ENCODE data around the gene CRIM1.
"Not testable (repeated sequence)": the region's sequence is repeated elsewhere in the genome, so short reads cannot be mapped to it uniquely, and the experiment has no call there.

CRIM1 gene

DNA sequence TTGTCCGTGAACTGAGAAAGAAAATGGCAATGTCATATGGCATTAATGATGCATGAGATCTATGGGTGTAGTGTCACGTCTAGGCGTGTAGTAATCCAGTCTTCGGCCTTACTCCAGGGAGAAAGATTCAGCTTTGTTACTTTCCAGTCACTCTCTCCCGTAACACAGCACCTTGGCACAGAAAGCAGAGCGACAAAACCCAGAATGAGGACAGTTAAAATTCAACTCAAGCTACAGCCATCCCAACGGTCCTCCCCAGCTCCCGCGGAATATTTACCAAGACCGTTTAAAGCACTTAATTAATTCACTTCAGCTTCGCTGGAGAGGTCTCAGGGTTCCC is 797 bp upstream of the CRIM1 start:
- DNase-seq (ENCODE audit: low spot score) = no peak

DNA sequence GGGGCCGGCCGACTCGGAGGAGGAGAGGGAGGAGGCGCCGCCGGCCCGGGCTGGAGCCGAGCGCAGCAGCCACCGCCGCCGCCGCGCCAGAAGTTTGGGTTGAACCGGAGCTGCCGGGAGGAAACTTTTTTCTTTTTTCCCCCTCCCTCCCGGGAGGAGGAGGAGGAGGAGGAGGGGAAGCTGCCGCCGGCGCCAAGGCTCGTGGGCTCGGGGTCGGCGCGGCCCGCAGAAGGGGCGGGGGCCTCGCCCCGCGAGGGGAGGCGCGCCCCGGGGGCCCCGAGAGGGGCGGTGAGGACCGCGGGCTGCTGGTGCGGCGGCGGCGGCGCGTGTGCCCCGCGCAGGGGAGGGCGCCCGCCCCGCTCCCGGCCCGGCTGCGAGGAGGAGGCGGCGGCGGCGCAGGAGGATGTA is 316 bp downstream of the CRIM1 start:
- DNase-seq (ENCODE audit: low spot score) = no peak

DNA sequence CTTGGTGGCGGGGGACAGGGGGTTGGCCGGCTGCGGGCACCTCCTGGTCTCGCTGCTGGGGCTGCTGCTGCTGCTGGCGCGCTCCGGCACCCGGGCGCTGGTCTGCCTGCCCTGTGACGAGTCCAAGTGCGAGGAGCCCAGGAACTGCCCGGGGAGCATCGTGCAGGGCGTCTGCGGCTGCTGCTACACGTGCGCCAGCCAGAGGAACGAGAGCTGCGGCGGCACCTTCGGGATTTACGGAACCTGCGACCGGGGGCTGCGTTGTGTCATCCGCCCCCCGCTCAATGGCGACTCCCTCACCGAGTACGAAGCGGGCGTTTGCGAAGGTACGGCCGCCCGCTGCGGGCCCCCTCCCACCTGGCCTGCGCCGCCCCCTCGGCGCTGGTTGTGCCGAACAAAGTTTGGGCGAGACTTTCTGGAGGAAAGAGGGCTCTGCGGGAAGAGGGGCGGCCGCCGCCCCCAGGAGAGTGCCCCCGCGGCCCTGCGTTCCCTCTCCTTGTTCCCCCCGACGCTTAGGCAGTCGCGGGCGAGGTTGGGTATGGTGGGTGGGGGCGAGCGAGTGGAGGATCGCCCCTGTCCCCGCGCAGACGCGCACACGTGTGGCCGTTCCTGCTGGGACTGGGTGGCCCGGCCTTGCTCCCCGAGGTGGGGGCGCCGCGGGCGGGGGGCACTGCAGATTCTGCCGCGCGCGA is 866 bp downstream of the CRIM1 start:
- DNase-seq (ENCODE audit: low spot score) = no peak

DNA sequence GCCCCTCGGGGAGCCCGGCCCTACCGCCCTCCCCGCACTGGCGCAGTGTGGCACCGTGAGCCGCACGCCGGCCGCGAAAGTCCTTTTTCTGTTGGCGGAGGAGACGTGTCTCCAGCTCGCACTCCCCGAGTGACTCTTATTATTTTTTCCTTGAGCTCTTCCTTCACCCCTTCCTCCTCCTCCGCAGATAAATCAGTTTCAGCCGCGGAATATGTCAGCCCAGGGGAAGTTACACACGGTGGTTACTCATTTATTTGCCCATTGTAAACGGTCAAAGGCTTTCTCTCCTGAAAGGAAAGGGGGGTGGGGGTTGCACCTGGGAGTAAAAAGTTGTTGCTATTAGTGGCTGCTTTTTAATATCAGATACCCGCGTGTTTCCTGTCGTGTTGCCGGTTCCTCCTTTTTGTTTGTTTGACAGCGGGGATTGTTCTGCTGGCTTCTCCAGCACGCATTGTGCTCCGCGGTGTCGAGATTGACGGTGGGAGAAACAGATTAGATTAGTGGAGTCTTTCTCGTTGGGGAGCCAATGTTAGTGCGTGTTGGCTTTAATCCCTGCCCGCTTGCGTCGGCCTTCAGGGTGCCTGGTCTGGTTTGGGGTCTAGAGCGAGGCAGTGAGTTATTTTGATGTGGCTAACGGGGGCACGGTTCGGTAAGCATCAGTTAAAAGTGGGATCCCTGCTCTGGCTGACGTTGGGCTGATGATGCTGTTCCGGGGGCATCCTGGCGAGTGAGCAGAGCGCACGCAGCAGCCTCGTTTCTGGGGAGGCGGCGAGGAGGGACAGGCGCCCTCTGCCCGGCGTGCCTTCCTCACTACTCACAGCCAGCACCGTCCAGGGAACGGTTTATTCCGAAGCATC is 1.6 kb downstream of the CRIM1 start:
- DNase-seq (ENCODE audit: low spot score) = peak; percentile 22

DNA sequence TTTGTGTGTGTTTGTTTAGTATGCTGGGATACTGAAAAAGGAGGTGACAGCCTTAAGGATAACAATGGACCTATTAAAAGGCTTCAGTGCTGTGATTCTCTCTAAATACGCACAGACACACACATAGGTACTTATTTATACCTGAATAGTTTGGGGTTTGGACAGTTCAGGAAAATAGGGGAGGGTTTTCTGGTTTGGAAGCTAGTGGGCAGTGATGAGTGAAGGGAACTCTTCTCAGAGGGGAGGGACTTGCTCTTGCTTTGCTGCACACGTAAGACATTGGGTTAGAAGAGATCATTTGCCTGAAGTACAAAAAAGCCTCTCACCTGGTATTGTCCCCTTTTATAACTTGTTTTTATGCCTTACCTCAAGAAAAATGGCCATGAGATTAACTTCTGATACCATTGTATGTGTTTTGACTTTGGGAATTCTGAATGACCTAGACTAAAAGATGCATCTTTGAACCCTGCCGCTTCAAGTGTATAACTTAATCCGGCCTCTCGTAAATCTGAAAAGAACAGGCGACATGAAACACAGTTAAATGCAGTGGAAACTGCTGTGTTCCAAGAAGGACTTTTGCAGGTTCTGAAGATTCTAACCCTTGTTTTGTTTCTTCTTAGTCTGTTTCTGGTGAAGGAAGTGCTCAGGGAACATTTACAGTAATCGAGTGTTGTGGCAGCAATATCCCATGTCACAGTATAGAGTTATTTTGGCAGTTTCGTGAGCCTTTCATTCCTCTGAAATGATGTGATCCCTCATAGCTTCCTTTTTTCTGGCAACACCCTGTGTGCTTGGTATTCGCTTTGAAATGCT is 2.5 kb downstream of the CRIM1 start:
- DNase-seq (ENCODE audit: low spot score) = peak; percentile 9

DNA sequence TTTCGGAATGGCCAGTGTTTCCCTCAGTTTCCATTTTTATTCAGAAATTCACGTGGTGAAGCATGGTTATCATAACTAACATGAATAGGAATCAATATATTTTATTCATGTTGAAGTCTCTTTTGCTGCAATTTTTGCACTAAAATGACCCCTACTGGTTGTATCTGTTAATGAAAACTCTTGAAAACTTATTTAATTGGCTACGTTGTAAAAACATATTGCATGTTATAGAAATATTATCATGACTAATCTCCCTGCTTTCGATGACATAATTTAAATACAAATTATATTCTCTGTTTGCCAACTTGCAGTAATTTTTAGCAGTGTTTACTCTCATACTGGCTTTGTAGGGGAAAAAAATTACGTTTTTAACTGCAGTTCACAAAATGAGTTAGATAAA is 3.5 kb downstream of the CRIM1 start:
- DNase-seq (ENCODE audit: low spot score) = peak; percentile 28

DNA sequence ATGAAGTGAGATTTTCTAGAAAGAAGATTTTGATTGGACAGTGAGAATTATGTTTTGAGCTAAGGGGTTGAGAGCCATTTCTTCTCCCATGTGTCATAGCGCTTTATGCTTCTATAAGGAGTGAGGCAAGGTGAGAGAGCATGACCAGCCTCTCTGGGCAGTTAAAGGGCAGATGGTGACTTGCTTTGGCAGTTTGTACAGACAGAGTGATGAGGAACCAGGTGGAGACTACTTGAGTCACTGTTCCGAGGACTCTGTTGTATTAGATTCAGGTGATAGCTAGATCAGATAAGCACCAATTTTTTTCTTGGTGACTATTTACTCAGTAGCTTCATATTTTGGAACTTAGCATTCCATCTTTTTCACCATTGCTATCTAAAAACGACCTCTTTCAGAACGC is 4.5 kb downstream of the CRIM1 start:
- DNase-seq (ENCODE audit: low spot score) = no peak

DNA sequence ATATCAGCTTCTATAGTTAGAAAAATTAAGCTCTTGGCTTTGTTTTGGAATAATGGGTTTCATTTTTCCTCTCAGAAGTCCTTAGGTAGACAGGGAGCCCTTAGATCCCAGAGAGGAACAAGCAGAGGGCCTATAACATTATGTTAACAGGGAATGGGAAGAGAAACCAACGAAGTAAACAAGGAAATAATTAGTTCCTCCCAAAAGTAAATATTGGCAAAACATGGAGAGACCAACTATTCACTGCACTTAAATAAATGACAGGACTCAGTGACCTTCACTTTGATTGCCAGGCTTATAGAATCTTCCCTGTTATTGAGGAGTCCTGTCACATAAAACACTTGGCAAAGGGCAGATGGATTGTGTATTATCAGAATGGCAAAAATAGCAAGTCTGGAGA is 5.3 kb downstream of the CRIM1 start:
- DNase-seq (ENCODE audit: low spot score) = no peak

DNA sequence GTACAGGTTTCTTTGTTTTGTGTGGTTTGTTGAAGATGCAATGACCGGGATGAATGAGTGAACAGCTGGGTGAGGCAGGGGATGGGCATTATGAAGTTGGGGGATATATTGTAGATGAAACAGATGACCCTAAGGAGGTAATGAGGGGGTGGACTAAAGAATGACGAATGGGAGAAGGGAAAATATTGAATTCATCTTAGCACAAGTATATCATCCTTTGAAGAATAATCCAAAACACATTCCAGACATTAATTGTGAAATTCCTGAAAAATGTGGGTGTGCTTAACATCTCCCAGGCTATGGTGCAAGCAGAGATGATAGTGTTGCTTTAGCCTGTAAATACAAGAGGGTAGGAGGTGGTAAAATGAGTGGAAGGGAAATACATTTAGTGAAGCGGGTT is 5.8 kb downstream of the CRIM1 start:
- no peak for DNase-seq (ENCODE audit: low spot score)

DNA sequence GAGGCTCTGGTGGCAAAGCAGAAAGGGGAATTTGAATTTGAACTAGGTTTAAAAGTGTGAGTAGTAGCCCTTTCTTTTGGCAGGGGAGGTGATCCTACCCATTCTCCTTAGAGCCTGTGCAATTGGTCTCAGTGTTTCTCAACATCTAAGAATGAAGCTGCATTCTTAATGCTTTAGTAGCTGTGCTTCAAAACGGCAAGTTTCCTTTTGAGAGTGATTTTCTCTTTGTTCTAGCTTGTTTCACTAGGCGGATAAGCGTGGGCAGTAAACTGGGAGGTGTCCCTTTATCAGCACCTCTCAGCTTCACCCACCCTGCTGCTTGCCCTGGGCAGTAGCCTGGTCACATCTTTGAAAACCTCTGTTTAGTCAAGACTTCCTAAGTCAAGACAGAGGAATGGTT is 6.7 kb downstream of the CRIM1 start:
- no peak for DNase-seq (ENCODE audit: low spot score)

DNA sequence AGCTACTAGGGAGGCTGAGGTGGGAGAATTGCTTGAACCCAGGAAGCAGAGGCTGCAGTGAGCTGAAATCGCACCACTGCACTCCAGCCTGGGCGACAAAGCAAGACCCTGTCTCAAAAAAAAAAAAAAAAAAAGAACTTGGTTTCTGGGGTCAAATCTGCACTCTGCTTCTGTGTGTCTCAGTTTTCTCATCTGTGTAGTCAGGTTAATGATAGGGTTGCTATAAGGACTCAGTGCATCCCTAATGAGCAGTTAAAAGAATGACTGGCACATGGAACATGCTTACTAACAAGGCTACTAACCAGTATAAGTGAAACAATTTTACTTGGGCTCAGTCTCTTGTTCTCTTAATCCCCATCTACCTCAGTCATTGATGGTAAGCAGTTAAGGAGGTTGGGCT is 7.5 kb downstream of the CRIM1 start:
- DNase-seq (ENCODE audit: low spot score) = not testable (repeated sequence)

DNA sequence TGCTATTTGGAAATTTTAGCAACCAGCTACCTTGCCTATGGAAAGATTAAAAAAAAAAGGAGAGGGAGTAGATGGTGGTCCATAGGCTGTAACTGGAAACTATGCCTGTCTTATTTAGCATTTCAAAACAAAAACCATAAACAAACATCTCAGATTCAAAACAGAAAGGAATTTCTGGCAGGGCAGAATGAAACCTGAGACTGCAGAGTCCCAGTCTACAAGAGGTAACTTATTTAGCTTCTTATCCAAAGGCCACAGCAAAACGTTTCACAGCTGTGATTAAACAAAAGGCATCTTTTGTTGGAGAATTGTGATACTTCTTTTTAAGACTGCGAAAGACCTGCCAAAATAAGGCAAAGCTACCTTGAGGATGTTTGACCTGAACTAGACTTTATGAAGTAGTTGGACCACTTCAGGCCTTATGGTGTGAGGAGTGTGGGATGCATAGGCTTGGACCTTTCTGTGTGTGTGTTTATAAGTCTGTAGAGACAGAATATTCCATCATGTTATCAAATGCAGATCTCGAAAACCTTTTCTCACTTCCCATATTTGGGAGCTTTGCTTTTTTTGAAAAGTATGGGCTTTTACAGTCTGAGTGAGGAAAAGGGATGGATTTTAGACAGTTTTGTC is 11.0 kb downstream of the CRIM1 start:
- DNase-seq (ENCODE audit: low spot score) = no peak

DNA sequence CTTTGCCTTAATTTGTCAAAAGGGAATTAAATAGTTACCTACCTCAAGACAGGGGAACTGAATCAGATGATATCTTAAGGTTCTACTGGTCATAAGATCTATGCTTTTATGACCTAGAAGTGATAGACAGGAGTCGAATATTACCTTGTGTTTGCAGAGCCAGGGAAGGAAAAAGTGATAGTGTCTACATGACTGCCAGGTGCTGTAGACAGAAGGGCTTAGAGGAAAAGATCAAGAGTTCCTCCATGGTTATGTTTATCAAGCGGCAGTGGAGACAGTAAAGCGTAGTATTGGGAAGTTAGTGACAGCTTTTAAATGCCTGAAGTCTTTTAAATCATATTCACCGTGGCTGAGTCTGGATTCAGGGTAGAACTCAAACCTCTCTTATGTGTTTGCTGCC is 11.9 kb downstream of the CRIM1 start:
- DNase-seq (ENCODE audit: low spot score) = no peak

DNA sequence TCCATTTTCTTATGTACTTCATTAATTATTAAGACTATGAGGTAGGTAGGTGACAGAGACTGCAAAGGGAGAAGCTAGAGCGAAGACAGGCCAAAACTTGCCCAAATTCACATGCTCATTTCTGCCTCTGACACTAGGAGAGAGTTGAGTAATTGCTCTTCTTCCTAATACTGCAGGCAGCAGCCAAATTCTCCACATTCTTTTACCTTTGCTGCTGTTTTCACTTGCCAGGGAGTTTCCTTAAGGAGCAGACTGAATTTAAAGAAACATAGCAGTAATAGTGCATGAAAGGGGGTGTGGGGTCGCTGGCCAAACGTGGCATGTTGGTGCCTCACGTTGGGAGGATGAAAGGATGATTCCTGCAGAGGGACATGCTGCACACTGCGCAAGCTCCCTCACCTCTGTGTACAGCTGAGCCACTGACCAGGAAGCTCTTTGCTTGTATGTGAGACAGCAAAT is 12.3 kb downstream of the CRIM1 start:
- no peak for DNase-seq (ENCODE audit: low spot score)

DNA sequence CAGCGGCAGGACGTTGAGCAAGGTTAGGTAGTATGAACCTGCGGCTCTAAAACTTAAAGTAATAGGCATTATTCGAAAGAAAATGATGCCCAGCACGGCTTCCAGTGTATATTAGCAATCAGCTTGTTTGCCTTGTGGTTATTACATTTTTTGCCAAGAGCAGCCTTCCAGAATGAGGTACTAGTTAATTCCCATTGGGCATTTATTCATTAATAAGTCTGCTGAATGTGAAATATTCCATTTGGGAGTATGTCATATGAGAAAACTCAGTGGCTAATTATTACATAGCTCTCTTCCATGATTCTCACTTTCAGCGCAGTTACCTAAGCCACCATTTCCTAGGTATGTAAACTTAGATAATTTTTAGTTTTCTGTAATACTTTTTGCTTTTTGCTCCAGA is 12.9 kb downstream of the CRIM1 start:
- DNase-seq (ENCODE audit: low spot score) = no peak

DNA sequence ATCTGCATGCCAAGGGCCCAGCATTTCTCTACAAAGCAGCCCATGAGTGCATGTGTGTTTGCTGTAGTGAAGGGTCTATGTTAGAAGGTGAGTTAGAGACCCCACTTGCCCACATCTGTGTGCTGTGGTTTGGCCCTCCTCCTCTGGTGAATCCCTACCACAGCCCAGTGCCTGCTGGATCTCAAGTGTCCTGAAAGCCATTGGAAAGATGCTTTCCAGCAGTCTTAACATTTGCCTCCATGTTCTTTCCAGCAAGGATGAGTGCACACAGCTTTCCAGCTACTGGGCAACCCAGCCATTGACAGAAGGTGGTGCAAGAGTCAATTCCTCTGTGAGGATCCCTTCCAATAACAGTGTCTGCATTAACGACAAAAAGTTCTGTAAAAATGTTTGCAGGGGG is 13.6 kb downstream of the CRIM1 start:
- DNase-seq (ENCODE audit: low spot score) = no peak

DNA sequence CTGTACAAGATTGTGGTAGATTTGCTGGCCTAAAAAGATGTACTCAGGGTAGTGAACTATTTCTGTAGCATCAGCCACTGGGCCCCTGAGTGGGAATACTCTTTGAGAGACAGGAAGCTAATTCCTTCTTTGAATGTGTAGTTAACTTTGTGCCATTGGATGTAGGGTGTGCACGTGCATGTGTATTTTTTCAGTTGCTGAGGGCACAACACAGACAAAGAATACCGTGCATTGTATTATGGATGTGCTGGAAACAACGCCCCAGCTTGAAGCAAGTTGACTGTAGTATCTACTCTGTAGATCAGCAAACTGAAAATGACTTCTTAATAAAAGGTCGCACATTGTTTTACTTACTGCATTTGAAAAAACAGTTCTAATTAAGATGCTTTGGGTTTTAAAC is 14.1 kb downstream of the CRIM1 start:
- no peak for DNase-seq (ENCODE audit: low spot score)

DNA sequence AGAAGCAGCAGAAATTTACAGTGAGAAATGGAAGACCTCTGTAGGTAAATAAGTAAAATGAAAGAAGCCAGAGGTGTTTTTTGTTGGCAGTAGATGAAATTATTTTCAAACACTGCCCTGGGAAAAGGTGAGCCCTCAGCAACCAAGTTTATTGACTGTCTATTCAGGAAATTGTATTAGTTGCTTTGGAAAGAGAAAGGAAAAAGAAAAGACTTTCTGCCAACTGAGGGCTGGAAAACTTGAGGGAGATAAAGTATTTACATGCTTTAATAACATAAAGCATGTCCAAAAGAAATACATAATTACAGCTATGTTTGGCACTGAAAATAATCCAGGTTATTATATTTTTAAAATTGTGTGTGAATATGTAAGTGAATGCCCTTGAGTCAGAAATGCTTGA is 14.7 kb downstream of the CRIM1 start:
- DNase-seq (ENCODE audit: low spot score) = no peak

DNA sequence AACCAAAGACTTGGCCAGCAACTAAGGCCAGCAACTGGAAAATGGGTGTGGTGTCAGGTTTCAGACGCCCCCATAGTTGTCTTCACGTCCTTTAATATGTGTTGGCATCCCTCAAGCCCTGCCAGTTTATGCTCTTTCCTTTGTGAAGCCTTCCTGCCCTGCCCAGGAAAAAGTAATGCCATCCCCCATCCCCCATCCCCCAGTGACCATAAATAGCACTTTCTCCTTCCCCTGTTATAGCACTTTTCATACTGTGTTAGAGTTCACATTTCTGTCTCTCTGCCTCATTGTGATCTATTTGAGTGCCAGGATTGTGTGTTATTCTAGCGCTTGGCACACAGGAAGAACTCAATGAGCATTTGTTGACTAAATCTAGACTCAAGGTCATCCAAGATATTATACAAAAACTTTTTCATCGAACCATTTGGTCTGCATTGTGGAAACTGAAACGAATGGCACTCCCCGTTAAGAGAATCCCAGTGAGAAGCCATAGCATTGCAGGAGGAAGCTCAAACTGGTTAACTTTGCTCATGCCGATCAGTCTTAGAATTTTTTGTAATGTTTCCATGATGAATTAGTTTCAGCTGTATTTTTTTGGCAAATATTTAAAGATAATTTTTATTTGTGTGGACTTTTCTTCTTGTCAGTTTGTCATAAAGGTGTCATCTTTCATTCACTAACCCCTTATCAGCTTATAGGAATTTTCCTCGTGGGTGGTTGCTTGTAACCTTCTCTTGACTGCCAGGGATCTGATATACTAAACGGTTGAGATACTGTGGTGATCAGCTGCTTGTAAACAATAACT is 15.7 kb downstream of the CRIM1 start:
- no peak for DNase-seq (ENCODE audit: low spot score)

DNA sequence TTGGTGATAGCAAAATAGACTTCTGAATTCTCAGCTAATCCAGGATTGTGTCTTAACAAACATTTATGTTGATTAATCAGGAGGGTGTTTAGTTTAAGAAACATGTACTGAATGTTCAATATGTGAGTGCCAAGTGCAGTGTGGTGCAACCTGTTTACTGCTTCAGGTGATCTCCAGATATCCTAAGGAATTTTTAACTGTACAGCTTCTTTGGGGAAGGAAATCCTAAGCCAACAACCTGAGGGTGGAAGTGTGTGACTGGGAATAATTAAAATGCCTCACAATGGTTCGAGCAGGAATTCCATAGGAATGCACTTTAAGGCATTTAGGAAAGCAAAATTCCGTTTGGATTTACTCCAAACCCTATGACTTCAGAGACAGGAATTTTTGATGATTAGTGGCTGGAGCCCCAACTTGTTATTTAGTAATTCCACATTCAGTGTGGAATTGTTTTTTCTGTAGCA is 16.4 kb downstream of the CRIM1 start:
- DNase-seq (ENCODE audit: low spot score) = no peak

DNA sequence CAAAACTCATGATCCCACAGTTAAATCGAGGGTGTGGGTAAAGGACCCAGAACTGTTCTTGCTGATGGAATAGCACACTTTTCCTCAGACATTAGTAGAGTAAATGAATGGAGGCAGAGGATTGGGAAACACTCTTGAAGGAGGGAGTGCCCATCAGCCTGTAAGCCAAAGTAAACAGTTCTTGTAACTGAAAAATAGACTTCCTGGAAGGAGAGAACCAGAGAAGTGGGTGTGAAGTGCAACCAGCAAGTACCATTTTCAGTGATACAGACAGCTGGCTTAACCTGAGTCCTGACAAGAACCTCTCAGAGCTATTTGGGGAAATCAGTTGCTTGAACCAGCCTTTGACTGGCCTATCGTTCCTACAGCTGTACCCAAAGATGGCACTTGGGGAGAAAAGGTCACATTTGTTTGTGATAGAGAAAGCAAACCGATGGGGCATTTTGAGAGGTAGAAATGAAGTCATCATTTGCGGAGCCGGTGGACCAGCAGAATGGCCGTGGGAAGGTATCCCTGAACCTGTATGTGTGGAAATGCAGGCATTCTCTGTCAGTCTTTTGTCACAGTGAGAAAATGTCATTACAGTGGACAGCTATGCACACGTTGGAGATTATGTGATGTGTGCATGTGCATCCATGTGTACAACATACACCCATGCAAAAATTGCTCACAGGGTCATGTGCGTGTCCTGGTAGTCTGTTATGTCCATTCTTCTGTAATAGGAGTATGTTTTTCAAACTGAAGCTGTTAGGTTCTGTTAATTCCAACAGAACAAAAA is 17.8 kb downstream of the CRIM1 start:
- DNase-seq (ENCODE audit: low spot score) = no peak
